GM19397 (cell line): ENCODE measurements around the gene EPHA4.

Source experiments
- ATAC-seq: cut with Tn5 transposase; IDR thresholded peaks from one replicate; pipeline ENCODE4 v1.9.1; 2021; ENCODE audit warnings: mild to moderate bottlenecking, moderate library complexity; ENCODE audit not compliant: unreplicated experiment

The EPHA4 gene

DNA sequence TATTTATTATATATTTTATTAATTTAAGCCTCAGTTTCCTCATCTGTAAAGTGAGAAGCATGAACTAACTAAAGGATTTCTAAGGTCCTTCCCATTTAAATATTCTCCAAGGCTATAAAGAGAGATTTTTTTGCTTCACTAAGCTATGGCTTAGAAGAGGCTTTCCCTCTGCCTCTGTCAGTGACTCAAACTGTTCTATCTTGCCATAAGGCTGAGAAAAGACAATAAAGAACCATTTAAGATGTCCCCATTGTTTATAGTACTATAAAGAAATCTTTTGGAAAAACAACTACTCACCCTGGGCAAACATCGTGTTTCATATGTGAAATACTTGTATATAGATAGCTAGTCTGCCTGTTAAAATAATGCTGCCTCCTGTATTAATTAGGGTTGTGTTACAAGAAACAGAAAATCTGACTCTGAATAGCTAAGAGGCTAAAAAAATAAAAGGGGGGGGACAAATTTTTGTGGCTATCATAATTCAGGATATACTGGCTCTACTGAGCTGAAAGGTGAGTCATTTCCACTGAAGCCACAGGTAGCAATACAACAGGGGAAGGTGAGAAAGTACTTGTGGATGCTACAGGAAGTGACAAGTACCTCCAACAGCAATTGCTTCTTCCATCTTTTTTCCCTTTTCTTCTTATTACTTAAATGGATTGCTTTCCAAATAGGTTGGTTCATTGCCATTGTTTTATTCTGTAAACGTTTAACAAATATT, 25.4 kb downstream of the EPHA4 start:
- no peak for ATAC-seq

DNA sequence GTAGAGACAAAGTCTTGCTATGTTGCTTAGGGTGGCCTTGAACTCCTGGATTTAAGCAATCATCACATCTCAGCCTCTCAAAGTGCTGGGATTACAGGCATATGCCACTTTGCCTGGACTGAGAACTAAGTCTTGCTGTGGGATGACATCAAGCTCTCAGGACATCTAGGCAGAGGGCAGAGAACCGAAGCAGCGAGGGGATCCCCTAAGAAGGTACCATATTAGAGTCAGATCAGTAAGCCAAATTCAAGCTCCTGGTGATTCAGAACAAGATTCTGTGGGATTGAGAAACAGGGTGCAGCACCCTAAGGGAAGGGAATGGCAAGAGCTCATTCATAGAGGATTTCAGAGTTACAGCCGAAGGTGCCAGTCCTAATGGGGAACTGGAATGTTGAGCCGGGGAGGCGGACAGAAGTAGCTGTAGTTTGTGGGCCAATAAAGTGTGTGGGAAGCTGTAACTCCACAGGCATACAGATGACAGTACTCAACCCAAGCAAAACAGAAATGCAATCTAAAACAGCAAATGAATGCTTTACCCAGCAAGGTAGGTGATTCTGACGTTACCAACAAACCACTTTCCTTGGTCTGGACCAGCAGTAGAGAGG, 30.9 kb downstream of the EPHA4 start:
- ATAC-seq, result no peak

DNA sequence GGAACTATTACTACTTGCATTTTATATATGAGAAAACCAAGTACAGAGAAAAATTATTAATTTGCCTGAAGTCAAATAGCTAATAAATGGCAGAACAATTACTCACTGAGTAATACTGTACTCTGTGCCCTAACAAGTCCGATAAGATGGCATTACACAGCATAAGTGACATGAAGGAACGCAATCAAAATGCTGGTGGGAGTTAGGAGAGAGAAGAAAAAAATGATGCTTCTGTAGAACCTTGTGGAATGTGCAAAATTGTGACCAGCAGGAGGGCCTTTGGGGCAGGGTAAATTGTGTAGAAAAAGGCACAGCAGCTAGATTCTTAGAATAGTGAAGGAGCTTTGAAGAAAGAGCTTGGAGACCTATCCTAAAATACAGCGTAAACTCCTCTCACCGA, 32.9 kb downstream of the EPHA4 start:
- no peak for ATAC-seq

DNA sequence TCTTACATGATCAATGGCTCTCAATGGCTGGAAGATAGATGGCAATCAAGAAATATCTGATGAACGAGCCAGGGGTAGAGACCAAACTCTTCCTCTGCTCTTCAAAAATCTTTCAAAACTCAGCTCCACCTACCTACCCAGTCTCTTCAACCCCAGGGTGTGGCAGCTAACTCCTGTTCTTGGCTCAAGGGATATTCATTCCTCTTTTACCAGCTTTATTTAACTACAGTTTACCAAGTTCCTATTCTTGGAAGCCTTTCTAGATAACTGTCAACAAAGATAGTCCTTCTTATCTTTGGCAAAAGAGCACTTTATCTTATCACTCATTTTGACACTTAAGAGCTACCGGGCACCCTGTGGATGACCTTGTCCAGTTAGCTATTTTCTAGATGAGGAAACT, 36.3 kb downstream of the EPHA4 start:
- ATAC-seq, result no peak

DNA sequence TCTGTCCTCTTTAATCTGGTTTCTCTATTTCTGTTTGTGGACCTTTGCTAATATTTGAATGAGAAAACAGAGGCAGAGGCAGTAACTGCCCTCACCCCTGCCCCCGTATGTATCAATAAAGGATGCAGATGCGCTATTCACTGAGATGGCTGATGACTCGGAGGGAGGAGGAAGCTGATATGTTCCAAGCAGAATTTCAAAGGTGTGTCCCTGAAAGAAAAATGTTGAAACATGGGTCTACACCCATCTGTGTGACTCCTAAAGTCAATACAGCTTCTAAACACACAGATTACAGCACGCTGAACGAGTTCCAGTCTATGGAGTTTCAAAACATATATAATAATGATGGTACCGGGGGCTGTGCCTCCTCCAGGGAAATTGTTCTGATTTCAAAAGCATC, 38.8 kb downstream of the EPHA4 start:
- no peak for ATAC-seq

DNA sequence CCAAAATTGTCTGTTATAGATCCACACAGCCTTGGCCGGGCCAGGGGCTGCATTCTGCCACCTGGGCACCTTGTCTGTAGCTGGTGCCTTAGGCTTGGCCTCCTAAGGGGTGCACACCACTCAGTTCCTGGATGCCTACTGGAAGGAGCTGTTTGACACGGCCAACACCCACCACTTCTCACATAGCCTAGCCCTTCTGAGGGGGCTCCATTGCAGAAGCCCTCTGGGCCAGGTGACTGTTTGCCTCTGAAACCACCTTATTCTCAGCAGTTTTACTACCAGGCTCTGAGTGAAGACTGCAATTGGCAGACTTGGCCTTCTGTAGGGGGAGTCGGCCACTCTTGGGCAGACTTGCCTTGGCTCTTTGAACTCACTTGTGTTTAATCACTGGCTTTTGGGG, 39.5 kb downstream of the EPHA4 start:
- no peak for ATAC-seq

DNA sequence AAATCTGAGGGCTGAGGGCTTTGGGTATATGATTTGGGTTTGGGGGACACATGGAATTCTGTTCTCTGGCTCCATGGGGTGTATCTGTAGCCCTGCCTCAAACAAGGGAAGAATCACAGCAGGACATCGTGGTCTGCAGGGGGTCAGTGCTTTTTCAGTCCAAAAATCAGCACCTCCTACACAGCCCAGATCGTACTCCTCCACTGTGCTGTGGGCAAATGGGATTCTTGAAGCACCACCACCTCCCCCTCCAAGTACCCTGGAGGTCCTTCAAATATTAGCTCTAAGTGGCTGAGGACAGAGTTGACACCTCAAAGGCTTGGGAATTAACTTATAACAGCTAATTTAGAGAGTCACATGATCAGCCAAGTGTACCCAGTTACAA, 41.5 kb downstream of the EPHA4 start:
- no peak for ATAC-seq

DNA sequence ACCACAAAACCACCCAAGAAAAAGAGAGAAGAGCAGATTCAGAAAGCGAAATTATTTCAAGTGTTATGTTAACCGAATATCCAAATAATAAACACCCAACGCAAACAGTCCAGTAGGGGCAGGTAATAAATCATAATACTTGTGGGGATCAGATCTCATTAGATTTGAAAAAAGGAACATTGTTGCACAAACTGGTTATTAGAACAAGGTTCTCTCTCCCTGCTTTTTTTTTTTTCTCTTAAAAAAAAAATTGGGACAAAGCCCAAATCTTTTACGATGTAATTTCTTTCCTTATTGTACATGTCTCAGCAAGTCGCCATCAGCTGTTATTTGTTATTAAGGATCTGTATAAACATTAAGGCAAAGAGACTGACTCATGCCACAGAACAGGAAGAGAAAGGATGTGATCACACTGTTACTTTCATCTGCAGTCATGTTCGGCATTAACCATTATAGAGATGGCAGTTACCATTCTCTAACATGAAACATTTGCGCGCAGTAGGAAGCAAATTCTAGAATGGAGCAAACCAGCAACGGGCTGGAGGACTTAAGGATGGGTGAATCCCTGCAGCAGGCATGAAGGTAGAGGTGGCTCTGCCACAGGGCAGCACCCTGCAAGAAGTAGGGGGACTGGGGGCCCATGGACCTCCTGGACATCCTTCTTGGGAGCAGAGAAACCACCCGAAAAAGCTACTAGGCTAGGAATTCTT, 42.0 kb downstream of the EPHA4 start:
- no peak for ATAC-seq

DNA sequence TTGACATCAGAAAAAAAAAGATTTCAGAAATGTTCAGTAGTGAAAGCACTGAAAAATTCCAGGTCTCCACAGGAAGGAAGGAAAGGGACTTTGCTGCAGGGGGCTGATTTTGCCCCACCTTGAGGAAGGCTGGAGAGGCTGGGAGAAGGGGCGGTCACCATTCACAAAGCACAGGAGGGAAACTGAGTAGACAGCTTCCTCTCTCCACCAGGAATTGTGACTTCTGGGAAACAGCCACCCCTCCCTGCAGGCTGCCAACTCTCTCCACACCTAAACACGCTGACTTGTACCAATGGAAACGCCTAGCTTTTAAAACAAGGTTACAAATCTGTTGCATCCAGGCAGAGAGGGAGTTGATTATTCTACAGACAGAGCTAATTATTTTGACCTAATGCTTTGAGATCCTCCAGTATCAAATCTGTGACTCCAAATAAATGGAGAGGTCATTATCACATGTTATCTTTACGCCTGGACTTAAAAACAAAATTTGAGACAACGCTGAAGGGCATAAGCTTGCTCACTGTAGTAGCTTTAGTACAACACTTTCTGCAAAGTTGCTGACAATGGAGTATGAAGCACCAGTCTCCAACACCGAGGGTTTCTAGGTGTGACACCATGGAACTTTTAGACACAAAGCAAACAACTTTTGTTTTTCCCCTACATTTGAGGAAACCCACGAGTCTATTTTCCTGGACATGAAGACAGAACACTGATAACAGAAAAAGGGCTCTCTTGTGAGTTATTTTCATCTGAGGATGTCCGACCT, 42.7 kb downstream of the EPHA4 start:
- ATAC-seq, result no peak

DNA sequence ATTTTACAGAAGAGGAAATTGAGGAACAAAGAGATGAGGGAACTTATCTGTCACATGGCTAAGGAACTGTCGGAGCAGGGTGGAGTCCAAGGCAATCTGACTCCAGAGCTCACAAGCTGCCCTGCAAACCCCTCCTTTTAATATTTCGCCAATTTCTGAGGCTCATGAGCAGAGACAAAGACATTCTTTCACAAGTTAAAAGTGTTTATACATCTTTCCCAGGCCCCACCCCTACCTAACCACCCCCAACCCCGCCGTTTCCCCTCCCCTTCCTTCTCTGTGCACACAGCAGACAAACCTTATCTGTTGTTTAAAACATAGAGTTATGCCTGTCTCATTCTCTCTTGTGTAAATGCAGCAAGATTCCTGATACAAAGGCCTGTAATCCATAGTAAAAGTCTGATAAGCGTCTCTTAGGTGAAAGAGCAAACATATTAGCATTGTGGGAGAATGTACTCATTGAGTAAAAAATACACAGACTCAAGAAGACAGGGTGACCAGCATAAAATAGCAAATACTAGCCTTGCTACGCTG, 44.3 kb downstream of the EPHA4 start:
- no peak for ATAC-seq

DNA sequence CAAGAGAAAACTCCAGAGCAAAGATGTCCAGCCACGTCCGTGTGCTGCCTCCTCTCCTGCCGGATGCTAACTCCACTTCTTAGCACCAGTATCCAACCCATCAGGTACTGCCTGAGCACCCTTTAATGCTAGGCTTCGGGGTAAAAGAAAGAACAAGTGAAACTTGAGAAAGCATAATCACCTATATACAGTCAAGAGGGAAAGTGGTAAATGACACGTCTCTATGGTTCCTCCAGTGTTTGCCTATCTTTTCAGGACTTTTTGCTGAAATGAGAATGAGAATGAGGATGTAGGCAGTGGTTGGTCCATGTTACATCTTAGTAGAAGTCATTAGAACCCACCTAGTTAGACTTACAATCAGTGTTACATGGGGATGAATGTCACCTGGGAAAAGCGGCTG, 47.9 kb downstream of the EPHA4 start:
- ATAC-seq, result no peak

DNA sequence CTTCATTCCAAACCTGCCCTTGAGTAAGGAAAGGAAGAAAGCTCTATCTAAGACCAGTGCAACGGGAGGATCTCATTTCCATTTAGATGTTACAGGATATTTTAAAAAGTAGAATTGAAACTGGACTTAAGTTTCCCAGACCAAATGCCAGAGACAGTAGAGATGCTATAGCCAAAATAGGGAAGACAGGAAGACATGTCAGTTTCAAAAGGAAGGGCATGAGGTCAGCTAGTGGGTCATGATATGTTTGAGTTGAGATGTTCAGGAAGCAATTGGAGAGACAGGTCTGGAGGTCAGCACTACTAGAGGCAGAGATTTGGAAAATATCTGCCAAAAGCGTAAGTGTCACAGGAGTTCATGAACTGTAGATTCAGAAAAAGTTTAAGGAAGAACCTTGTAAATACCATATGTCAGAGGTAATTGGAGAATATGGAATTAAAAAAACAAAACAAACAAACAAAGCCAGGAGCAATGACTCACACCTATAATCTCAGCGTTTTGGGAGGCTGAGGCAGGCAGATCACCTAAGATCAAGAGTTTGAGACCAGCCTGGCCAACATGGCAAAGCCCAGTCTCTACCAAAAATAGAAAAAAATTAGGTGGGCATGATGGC, 50.8 kb downstream of the EPHA4 start:
- ATAC-seq, result no peak

DNA sequence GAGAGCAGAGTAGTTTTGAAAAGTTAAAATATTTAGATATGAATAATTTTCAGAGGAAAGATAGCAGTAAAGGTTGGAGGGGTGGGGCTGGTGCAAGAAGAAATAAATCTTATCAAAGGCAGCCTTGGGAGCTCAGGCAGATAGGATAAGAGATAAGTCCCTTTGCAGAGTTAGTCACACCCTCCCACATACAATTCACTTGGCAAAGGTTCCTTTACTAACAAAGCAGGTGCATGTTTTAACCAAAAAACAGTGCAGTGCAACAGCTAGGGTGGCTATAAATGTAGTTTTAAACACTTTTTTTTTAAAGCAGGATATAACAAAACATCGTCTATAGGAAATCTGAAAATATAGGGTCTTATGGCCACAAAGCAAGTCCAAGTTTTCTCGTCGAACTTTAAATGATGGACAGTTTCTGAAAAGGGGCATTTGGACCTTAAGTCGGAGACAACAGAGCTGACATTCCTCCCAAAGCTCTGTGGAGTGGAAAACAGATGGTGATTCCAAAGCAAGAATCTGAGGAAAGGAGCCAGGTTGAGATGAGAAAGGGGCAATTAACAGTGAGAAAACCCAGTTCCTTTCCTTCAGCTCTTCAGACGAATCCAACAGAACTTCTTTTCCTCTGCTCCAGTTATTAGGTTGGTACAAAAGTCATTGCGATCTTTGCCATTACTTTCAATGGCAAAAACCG, 53.0 kb downstream of the EPHA4 start:
- ATAC-seq, result no peak

DNA sequence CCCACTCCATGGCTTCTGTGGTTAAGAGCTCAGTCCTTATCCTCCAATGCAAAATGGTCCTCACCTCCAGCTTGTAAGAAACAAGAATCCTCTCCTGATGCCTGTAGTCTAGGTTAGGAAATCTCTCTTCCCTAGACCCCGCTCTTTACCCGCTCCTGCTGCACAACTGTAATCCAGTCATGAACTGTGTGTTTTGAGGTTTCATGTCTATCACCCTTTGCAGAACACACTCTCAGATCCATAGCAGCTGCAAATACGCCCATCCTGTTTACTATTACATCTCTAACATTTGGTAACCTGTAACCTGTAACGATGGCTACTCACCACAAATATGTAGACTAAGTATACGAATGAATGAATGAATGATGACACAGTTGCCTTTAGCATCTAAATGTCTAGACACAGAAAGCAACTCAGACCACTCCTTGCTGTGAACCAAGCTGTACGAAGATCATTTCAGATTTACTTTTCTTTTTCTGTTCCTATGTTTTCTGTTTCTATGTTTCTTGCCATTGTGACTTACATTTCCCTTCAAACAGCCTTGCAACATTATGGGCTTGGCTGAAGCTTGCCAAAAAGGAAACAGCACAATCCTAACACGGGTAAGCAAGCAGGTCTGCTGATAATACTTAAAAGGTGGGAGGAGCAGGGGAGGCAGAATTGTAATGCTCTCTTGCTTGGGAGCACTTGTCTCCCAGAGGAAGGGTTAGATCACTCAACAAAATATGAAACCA, 53.7 kb downstream of the EPHA4 start:
- ATAC-seq, result peak; percentile 59

DNA sequence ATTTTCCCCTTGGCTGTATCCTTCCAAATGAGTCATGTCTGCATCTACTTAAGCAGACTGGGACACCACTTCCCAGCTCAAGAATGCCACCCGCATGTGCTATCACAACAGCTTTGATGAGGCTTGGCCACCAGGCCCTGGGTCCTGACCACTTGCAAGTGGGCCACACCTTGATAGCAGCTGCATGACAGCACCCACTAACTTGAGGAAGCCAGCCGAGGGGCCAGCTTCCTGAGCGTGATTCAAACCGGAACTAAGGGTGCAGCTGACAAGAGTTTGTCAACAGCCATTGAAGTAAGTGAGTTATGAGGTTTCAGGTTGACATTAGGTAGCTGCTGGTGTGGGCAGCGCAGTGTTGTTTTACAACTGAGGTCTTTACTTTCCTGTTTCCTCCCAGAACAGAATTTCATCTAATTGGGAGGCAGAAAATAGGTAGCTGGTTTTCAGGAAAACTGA, 54.4 kb downstream of the EPHA4 start:
- peak; percentile 89 for ATAC-seq

DNA sequence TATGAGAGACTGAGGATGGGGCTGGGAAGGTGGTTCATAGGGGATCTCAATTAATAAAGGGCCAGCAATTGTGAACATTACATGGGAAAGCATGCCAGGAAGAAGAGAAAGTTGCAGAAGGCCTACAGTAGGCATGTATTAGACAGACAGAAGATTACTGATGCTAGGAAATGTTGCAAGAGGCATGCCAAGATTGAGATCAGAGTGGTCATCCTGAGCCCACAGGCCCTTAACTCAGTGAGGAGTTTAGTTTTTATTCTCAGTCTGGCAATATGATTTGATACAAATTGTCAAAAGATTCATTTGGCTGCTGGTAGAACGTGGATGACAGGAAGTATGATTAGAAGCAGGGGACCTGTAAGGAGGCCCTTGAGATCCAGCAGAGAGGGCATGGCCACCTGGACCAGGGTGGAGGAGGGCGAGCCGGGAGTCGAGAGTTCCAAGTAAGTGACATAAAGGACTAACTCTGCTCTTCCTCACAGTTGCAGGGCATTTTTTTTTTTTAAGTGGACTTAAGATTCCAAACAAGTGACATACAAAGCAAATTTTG, 54.9 kb downstream of the EPHA4 start:
- no peak for ATAC-seq

DNA sequence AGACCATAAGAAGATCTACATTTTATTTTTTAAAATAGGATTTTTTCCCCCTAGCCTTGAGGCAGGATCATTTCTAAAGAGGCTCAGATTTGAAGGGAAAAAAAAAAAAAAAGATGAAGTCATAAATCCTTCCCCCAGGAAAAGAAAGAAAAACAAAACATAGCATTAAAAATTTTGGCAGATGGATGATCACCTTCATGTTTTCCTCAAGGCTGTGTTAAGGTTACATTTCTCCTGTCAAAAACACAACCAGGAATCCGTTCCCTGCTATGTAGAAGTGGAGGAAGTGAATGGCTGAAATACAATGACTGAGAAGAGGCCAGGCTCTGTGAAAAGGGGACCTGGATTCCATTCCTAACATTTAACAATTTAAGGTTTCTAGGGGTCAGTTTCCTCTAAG, 56.2 kb downstream of the EPHA4 start:
- no peak for ATAC-seq

DNA sequence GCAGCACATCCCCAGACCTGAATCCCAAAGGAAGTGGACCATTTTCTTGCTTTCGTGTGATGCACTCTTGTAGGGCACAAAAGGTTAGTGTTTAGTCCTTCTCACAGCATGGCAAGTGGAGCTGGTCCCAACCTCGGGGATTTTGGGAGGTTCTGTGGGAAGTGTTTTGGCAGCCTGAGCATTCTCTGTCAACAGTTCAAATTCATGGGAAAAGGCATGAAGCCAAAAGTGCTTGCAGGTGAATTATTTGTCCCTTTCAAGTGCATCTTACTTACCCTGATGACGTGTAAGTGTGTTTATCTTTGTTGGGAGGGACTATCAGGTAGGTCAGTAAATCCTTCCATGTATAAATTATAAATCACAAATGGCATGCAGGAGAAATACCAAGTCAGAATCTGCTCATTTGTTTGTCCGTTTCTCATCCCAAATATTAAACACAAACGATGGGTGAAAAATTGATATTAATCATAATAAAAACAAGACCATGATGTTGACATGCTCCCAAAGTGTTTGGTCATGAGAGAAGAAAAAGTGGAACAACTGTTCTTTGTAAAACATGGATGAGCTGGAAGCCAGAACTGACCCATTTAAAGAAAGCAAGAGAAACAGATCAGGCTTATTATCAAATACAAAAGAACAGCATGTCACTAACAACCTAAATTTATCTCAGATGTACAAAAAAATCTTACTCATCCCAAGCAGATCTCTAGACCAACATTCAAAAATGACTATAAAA, 57.6 kb downstream of the EPHA4 start:
- ATAC-seq, result no peak

DNA sequence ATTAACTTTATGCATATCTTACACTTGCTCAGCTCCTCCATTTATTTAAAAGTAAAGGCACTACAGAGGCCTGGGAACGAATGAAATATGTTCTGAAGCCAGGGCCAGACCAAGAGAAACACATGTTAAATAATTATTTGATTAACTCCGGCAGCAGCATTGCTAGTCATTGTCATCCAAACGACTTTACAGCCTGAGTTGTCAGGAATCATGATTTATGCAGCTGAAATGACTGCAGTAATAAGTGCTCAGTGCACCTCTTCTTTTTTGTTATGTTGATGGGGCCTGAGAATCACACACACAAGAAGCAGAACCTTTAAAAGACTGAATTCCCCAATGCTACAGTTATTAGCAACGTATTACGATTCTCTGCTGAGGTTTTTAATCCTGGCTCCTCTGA, 58.9 kb downstream of the EPHA4 start:
- ATAC-seq, result no peak
